IPS-15b (cell line): ENCODE measurements around the gene LAMA2.

ENCODE experiments used
- H3K27me3 ChIP-seq: one replicate; pipeline ENCODE4 v1.6.1; 2013; ENCODE audit warnings: low read length; ENCODE audit not compliant: control insufficient read depth, insufficient read depth
- H3K36me3 ChIP-seq: one replicate; pipeline ENCODE4 v1.6.1; 2013; ENCODE audit warnings: low read length; ENCODE audit not compliant: control insufficient read depth, insufficient read depth
- H3K4me1 ChIP-seq: one replicate; pipeline ENCODE4 v1.6.1; 2013; ENCODE audit warnings: mild to moderate bottlenecking, low read length; ENCODE audit not compliant: control insufficient read depth, insufficient read depth
- H3K4me3 ChIP-seq: one replicate; pipeline ENCODE4 v1.5.1; 2013; ENCODE audit warnings: low read depth, low read length
- H3K9ac ChIP-seq: one replicate; pipeline ENCODE4 v1.6.1; 2013; ENCODE audit warnings: low read depth, mild to moderate bottlenecking, low read length
- H3K9me3 ChIP-seq: one replicate; pipeline ENCODE4 v1.6.1; 2013; ENCODE audit warnings: mild to moderate bottlenecking, low read length; ENCODE audit not compliant: control insufficient read depth, insufficient read depth

LAMA2 gene

GRCh38 chr6:128919412-128920180 is 36.7 kb downstream of the LAMA2 start:
- H3K27me3 ChIP-seq: no peaks in the 10 kb centered on the region
- no peaks in the 10 kb centered on the region for H3K9me3 ChIP-seq
- peaks cover 2% of the 10 kb centered on the region for H3K4me1 ChIP-seq
- no peak overlapping the region for H3K9ac ChIP-seq
- no peaks in the 10 kb centered on the region for H3K36me3 ChIP-seq
- no peak overlapping the region for H3K4me3 ChIP-seq

- no peaks in the 10 kb centered on the region for H3K27me3 ChIP-seq
- no peak overlapping the region for H3K9ac ChIP-seq
- no peaks in the 10 kb centered on the region for H3K4me1 ChIP-seq
- no peak overlapping the region for H3K4me3 ChIP-seq
- no peaks in the 10 kb centered on the region for H3K36me3 ChIP-seq
- no peaks in the 10 kb centered on the region for H3K9me3 ChIP-seq
Measured at GRCh38 chr6:128925765-128926164, 42.8 kb downstream of the LAMA2 start.

GRCh38 chr6:128929869-128930268 is 46.9 kb downstream of the LAMA2 start:
- Histone ChIP-seq H3K4me1 (no peaks in the 10 kb centered on the region), H3K9ac (no peak overlapping the region), H3K27me3 (no peaks in the 10 kb centered on the region), H3K9me3 (no peaks in the 10 kb centered on the region), H3K4me3 (no peak overlapping the region), H3K36me3 (no peaks in the 10 kb centered on the region)

- Histone ChIP-seq H3K4me3 (no peak overlapping the region), H3K9ac (no peak overlapping the region), H3K4me1 (no peaks in the 10 kb centered on the region), H3K9me3 (no peaks in the 10 kb centered on the region), H3K27me3 (no peaks in the 10 kb centered on the region), H3K36me3 (no peaks in the 10 kb centered on the region)
Measured at GRCh38 chr6:128930321-128930720, 47.4 kb downstream of the LAMA2 start.

GRCh38 chr6:128932061-128932460 is 49.1 kb downstream of the LAMA2 start:
- Histone ChIP-seq H3K4me3 (no peak overlapping the region), H3K9ac (no peak overlapping the region), H3K4me1 (no peaks in the 10 kb centered on the region), H3K36me3 (no peaks in the 10 kb centered on the region), H3K27me3 (no peaks in the 10 kb centered on the region), H3K9me3 (no peaks in the 10 kb centered on the region)

- H3K27me3 ChIP-seq: no peaks in the 10 kb centered on the region
- no peaks in the 10 kb centered on the region for H3K9me3 ChIP-seq
- H3K4me3 ChIP-seq: no peak overlapping the region
- no peaks in the 10 kb centered on the region for H3K36me3 ChIP-seq
- no peak overlapping the region for H3K9ac ChIP-seq
- H3K4me1 ChIP-seq: peaks cover 8% of the 10 kb centered on the region
Measured at GRCh38 chr6:128950864-128951263, 67.9 kb downstream of the LAMA2 start.

- Histone ChIP-seq H3K4me3 (no peak overlapping the region), H3K27me3 (no peaks in the 10 kb centered on the region), H3K4me1 (peaks cover 8% of the 10 kb centered on the region), H3K9ac (no peak overlapping the region), H3K36me3 (no peaks in the 10 kb centered on the region), H3K9me3 (no peaks in the 10 kb centered on the region)
Measured at GRCh38 chr6:128952902-128953301, 70.0 kb downstream of the LAMA2 start.

- Histone ChIP-seq H3K27me3 (no peaks in the 10 kb centered on the region), H3K36me3 (no peaks in the 10 kb centered on the region), H3K4me3 (no peak overlapping the region), H3K9me3 (no peaks in the 10 kb centered on the region), H3K4me1 (peaks cover 8% of the 10 kb centered on the region), H3K9ac (no peak overlapping the region)
Measured at GRCh38 chr6:128954308-128955043, 71.5 kb downstream of the LAMA2 start.

GRCh38 chr6:128963561-128963960 is 80.6 kb downstream of the LAMA2 start:
- Histone ChIP-seq H3K36me3 (no peaks in the 10 kb centered on the region), H3K27me3 (no peaks in the 10 kb centered on the region), H3K4me1 (no peaks in the 10 kb centered on the region), H3K9ac (no peak overlapping the region), H3K4me3 (no peak overlapping the region), H3K9me3 (no peaks in the 10 kb centered on the region)

- H3K4me3 ChIP-seq: no peak overlapping the region
- H3K9ac ChIP-seq: no peak overlapping the region
- no peaks in the 10 kb centered on the region for H3K27me3 ChIP-seq
- H3K4me1 ChIP-seq: no peaks in the 10 kb centered on the region
- H3K9me3 ChIP-seq: no peaks in the 10 kb centered on the region
- H3K36me3 ChIP-seq: no peaks in the 10 kb centered on the region
Measured at GRCh38 chr6:128964233-128964755, 81.4 kb downstream of the LAMA2 start.

- Histone ChIP-seq H3K36me3 (no peaks in the 10 kb centered on the region), H3K4me3 (no peak overlapping the region), H3K4me1 (no peaks in the 10 kb centered on the region), H3K9ac (no peak overlapping the region), H3K27me3 (no peaks in the 10 kb centered on the region), H3K9me3 (no peaks in the 10 kb centered on the region)
Measured at GRCh38 chr6:128964771-128965170, 81.8 kb downstream of the LAMA2 start.

GRCh38 chr6:128966934-128967333 is 84.0 kb downstream of the LAMA2 start:
- no peaks in the 10 kb centered on the region for H3K9me3 ChIP-seq
- H3K9ac ChIP-seq: no peak overlapping the region
- no peaks in the 10 kb centered on the region for H3K27me3 ChIP-seq
- no peaks in the 10 kb centered on the region for H3K4me1 ChIP-seq
- H3K36me3 ChIP-seq: no peaks in the 10 kb centered on the region
- H3K4me3 ChIP-seq: no peak overlapping the region
